Lower lobe of right lung (tissue), 2 donors: ENCODE measurements around the gene HLA-DQA2. TPM values are rescaled to one million over a fixed set of nuclear protein-coding genes. Genes with fewer than 3 reads are reported as not detected.
A peak's percentile ranks its signal among the peaks of the same experiment; 100 is the strongest.

ENCODE experiments used
- ATAC-seq, 2 donors: fragments of 200-7000 bp; cut with Tn5 transposase; one replicate each; pipeline ENCODE4 v1.9.1; 2020 to 2022; ENCODE audit warnings: mild to moderate bottlenecking in 2 of 2, moderate library complexity in 2 of 2
- DNase-seq: peaks from one replicate; pipeline ENCODE4 v3.0.0-alpha.2; 2020
- H3K27ac ChIP-seq: fragments of 200-600 bp; one replicate; pipeline ENCODE4 v1.8.0; 2022
- H3K27me3 ChIP-seq: fragments of 200-600 bp; one replicate; pipeline ENCODE4 v1.8.0; 2022; ENCODE audit warnings: low read depth
- H3K36me3 ChIP-seq: fragments of 200-600 bp; one replicate; pipeline ENCODE4 v1.8.0; 2022; ENCODE audit warnings: mild to moderate bottlenecking
- H3K4me1 ChIP-seq: fragments of 200-600 bp; one replicate; pipeline ENCODE4 v1.8.0; 2022
- H3K4me3 ChIP-seq: fragments of 200-600 bp; one replicate; pipeline ENCODE4 v1.8.0; 2022; ENCODE audit warnings: mild to moderate bottlenecking
- H3K9me3 ChIP-seq: fragments of 200-600 bp; one replicate; pipeline ENCODE4 v1.8.0; 2022
- intact Hi-C: fragments of 100-400 bp; cut with DNase I; formaldehyde crosslinking; loops from one replicate; pipeline ENCODE4 v1.11.0; 2022
- microRNA-seq: library from miRNA; unstranded; fragments of <30 nt; microRNA quantifications from one replicate; pipeline ENCODE4 v1.2.0, GENCODE V29; 2020; ENCODE audit warnings: borderline number of aligned reads
- total RNA-seq: library from RNA; stranded (reverse); fragmentation: NEBNext Ultra II Directional; extraction: Animal tissue kit (Norgen Biotek cat#: 25700); gene quantifications from one replicate; pipeline ENCODE4 v1.2.1, GENCODE V29; 2021
- TF ChIP-seq, protein P1 (sequence below): fragments of 200-600 bp; IDR thresholded peaks from one replicate; pipeline ENCODE4 v1.8.0; 2022; ENCODE audit warnings: antibody characterized with exemption, mild to moderate bottlenecking
- donor health status: DM: no; HTN: yes; CAD: no; lungs with severe emphysema.

Gene HLA-DQA2
- total RNA-seq, 1 donor from 2014 or later = 68.0 TPM

- ATAC-seq = peak; percentile 92 to 97
- no peak overlapping the region for H3K4me3 ChIP-seq
- intact Hi-C loops = loop anchor here (10.0 kb wide), 1 partner anchor 371 kb away; no protein-coding TSS in a partner anchor
Observed at GRCh38 chr6:32785781-32786533, 44.8 kb downstream of the HLA-DQA2 start.

DNA sequence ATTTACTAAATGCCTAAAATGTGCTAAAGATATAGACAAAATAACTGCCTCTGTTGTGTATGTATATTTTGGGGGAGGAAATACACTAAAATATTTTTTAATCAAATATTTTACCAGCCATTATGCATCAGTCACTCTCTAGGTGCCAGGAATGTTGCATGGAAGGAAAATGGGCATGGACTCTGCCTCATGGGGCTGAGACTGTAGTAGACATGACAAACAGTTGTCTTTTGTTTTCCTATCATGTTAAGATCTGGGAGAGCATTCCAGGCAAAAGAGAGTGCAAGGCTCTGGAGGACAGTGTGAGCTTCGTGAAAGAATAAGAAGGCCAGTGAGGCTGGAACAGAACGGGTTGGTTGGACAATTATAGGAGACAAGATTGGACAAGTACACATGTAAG, 49.1 kb downstream of the HLA-DQA2 start:
- H3K27me3 ChIP-seq = peaks cover 5% of the 10 kb centered on the region
- no peaks in the 10 kb centered on the region for H3K9me3 ChIP-seq
- H3K36me3 ChIP-seq = no peaks in the 10 kb centered on the region
- H3K4me3 ChIP-seq = no peak overlapping the region
- no peak overlapping the region for H3K27ac ChIP-seq
- ATAC-seq (no peak), DNase-seq (no peak)
- TF ChIP-seq, protein P1, sequence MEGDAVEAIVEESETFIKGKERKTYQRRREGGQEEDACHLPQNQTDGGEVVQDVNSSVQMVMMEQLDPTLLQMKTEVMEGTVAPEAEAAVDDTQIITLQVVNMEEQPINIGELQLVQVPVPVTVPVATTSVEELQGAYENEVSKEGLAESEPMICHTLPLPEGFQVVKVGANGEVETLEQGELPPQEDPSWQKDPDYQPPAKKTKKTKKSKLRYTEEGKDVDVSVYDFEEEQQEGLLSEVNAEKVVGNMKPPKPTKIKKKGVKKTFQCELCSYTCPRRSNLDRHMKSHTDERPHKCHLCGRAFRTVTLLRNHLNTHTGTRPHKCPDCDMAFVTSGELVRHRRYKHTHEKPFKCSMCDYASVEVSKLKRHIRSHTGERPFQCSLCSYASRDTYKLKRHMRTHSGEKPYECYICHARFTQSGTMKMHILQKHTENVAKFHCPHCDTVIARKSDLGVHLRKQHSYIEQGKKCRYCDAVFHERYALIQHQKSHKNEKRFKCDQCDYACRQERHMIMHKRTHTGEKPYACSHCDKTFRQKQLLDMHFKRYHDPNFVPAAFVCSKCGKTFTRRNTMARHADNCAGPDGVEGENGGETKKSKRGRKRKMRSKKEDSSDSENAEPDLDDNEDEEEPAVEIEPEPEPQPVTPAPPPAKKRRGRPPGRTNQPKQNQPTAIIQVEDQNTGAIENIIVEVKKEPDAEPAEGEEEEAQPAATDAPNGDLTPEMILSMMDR = no peak
- H3K4me1 ChIP-seq = no peaks in the 10 kb centered on the region
- intact Hi-C loops = no loop called here

More at GRCh38 chr6:32785781-32786533, 44.8 kb downstream of the HLA-DQA2 start:
- Histone ChIP-seq H3K36me3 (no peaks in the 10 kb centered on the region), H3K9me3 (no peaks in the 10 kb centered on the region), H3K27me3 (no peaks in the 10 kb centered on the region), H3K27ac (no peak overlapping the region), H3K4me1 (no peaks in the 10 kb centered on the region)
- DNase-seq = no peak
- TF ChIP-seq, protein P1 = peak; percentile 65

- H3K4me3 ChIP-seq = no peak overlapping the region
- TF ChIP-seq, protein P1 = no peak
Observed at GRCh38 chr6:32792901-32793435, 51.8 kb downstream of the HLA-DQA2 start.

GRCh38 chr6:32794510-32794909, 53.3 kb downstream of the HLA-DQA2 start:
- H3K4me1 ChIP-seq = peaks cover 10% of the 10 kb centered on the region
- ATAC-seq (peak; percentile 46 to 63), DNase-seq (no peak)
- intact Hi-C loops = no loop called here
- H3K27ac ChIP-seq = no peak overlapping the region
- TF ChIP-seq, protein P1 = no peak
- no peak overlapping the region for H3K4me3 ChIP-seq
- no peaks in the 10 kb centered on the region for H3K36me3 ChIP-seq
- H3K9me3 ChIP-seq = no peaks in the 10 kb centered on the region
- H3K27me3 ChIP-seq = peaks cover 10% of the 10 kb centered on the region

More at GRCh38 chr6:32792901-32793435, 51.8 kb downstream of the HLA-DQA2 start:
- DNase-seq (no peak), ATAC-seq (no peak)
- no peak overlapping the region for H3K27ac ChIP-seq
- intact Hi-C loops = no loop called here
- H3K4me1 ChIP-seq = peaks cover 10% of the 10 kb centered on the region
- no peaks in the 10 kb centered on the region for H3K9me3 ChIP-seq
- no peaks in the 10 kb centered on the region for H3K36me3 ChIP-seq
- H3K27me3 ChIP-seq = peaks cover 5% of the 10 kb centered on the region

Small RNA genes within 50 kb of the gene (microRNA-seq; reads per million reads assigned to microRNA genes)
- not detected for gene MIR3135B

Other genes with a start within 250 kb of the HLA-DQA2 start
- 279 TPM for gene HLA-DRB5, start 211.1 kb upstream of the HLA-DQA2 start, total RNA-seq
- 480 TPM for gene HLA-DRB1, start 151.5 kb upstream of the HLA-DQA2 start, total RNA-seq
- 144 TPM for gene HLA-DQA1, start 104.0 kb upstream of the HLA-DQA2 start, total RNA-seq
- 132 TPM for gene HLA-DQB1, start 74.7 kb upstream of the HLA-DQA2 start, total RNA-seq
- gene HLA-DQB2, start 22.1 kb downstream of the HLA-DQA2 start, total RNA-seq = 74.8 TPM
- gene HLA-DOB, start 75.6 kb downstream of the HLA-DQA2 start, total RNA-seq = 0.95 TPM
- 81.8 TPM for gene TAP2, start 97.3 kb downstream of the HLA-DQA2 start, total RNA-seq
- gene PSMB8, start 102.7 kb downstream of the HLA-DQA2 start, total RNA-seq = 103 TPM
- gene TAP1, start 112.3 kb downstream of the HLA-DQA2 start, total RNA-seq = 63.9 TPM
- 74.5 TPM for gene PSMB9, start 112.8 kb downstream of the HLA-DQA2 start, total RNA-seq
- 208 TPM for gene HLA-DMB, start 199.6 kb downstream of the HLA-DQA2 start, total RNA-seq
- 283 TPM for gene HLA-DMA, start 211.7 kb downstream of the HLA-DQA2 start, total RNA-seq
- 173 TPM for gene BRD2, start 227.2 kb downstream of the HLA-DQA2 start, total RNA-seq